HG03139 (cell line): Measurements from ENCODE around the gene GOLPH3.
"Not testable (repeated sequence)": the region's sequence is repeated elsewhere in the genome, so short reads cannot be mapped to it uniquely, and the experiment has no call there.

Experiments used
- ATAC-seq: cut with Tn5 transposase; IDR thresholded peaks from one replicate; pipeline ENCODE4 v1.9.1; 2021; ENCODE audit not compliant: unreplicated experiment

Gene GOLPH3

DNA sequence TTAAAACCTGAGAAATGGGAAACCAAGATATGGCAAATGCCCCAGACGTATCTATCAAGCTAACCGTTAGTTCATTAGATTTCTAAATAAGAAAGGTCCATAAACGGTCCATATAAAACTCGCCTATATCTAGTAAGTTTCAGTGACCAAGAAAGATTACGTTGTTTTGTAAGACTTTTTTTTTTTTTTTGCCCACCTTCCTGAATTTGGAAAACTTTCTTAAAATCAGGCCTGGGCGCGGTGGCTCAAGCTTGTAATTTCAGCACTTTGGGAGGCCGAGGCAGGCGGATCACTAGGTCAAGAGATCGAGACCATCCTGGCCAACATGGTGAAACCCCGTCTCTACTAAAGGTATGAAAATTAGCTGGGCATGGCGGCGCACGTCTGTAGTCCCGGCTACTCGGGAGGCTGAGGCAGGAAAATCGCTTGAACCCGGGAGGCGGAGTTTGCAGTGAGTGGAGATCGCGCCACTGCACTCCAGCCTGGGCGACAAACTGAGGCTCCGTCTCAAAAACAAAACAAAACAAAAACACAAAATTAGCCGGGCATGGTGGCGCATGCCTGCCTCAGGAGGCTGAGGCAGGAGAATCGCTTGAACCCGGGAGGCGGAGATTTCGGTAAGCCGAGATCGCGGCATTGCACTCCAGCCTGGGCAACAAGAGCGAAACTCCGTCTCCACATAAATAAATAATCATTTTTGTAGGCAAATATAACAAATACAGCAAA lies 1.8 kb downstream of the GOLPH3 start:
- not testable (repeated sequence) for ATAC-seq

DNA sequence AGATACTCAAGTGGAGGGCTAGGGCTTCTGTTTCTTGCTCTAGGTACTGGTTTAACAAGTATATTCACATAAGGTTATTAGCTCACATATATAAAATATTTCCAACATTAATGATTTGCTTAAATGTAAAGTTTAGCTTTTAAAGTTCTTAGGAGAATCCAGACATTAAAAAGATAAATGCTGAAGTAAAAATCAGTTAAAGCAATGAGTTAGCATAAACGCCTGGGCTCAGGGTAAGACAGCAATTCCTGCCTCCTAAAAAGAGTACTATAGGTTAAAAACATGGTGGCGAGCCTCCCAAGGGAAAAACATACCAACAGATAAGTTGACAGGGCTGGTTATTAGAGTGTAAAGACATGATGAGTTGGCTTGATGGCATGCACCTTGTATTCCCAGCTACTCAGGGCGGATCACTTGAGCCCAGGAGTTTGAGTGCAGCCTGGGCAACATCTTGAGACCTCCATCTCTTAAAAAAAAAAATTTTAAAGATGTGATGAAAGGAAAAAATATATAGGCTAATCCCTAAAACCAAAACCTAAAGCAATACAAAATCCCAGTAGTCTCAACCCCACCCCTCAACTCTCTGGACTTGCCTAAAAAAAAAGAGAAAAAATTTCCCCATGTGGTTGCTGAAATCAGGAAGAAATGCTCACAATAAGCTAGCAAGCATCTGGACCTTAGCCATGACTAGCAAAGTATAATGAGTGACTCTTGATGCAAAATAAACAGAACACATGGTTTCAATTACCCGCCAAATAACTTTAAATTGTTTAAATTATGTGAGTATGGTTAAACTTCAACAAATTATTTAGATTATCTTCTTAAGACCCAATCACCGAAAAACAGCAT lies 3.6 kb downstream of the GOLPH3 start:
- no peak for ATAC-seq

DNA sequence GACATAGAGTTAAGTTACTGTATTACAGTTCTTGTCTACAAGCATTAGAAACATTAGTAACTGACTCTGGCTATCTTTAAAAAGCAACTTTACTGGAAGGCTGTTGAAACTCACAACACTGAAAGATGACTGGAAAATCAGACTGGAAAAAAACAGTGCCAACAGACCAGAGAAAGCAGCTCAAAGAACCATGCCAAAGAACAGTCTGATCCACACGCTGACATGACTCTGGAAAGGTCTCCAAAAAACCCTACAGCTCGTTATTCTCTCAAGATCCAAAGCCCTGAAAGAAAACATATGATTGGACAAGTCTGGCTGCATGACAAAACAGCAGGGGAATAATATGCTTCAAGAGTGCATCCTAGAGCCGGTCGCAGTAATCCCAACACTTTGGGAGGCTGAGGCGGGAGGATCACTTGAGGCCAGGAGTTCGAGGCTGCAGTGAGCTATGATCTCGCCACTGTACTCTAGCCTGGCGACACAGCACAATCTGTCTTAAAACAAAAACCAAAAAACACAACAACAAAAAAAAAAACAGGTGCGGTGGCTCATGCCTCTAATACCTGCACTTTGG lies 5.6 kb downstream of the GOLPH3 start:
- ATAC-seq: no peak

DNA sequence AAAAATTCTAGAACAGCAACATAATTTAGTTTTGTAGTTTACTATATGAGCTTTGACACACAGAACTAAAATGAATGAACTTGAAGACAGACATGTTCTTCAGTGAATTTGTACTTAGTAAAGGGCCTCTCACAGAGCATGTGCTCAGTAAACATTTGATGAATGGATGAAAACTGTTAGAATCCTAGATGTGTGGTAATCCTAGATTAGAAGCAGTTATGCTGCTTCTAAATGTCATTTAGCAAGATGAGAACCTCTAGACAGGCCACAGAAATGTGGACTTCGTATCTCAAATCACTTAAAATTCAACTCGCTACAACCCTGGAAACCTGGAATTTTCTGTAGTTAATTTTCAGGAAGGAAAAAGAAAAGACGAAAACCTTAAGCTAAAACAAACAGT lies 8.5 kb downstream of the GOLPH3 start:
- no peak for ATAC-seq

DNA sequence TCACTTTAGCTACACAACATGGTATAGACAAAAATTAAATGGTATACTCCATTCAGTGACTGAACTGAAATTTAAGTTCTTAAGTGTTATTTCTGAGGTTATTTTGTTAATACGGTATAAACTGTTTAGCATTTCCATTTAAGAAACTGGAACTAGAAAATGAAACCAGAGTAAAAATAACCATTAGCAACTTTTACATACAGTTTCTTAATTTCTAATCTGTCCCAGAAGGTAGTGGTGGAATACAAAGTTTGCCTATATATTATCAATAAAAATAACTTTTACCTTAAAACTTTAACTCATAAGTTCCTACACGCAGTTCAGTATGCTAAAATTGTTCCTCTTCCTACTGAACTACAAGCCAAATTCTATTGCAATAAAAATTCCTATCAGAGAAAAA lies 10.3 kb downstream of the GOLPH3 start:
- ATAC-seq: no peak

DNA sequence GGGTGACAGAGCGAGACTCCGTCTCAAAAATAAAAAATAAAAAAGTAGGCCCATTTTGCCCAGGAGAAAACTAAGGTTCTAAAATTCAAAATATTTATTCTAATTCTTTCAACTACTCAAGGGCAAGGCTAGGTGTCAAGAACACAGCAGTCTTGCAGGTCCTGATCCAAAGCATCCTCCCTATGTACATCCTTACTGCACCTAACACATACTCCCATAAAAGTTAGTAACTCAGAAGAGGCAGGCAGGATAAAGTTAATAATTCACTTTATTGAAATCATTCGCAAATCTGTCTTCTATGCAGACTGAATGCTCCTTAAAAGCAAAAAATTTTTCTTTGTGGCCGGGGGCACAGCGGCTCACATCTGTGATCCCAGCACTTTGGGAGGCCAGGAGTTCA lies 11.1 kb downstream of the GOLPH3 start:
- no peak for ATAC-seq

DNA sequence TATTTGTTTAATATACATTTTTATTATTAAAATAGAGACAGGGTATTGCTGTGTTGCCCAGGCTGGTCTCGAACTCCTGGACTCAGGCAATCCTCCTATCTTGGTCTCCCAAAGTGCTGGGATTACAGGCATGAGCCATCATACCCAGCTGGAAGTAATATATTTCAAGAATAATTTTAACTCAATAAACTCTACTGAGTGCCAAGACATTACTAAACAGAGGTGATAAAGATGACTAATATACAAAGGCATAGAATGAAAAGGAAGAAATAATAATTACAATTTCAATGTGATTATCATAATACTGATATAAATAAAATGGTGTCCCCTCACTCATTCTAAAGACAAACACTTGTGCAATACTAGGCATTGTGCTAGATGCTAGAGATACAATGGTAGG lies 13.9 kb downstream of the GOLPH3 start:
- ATAC-seq: no peak

DNA sequence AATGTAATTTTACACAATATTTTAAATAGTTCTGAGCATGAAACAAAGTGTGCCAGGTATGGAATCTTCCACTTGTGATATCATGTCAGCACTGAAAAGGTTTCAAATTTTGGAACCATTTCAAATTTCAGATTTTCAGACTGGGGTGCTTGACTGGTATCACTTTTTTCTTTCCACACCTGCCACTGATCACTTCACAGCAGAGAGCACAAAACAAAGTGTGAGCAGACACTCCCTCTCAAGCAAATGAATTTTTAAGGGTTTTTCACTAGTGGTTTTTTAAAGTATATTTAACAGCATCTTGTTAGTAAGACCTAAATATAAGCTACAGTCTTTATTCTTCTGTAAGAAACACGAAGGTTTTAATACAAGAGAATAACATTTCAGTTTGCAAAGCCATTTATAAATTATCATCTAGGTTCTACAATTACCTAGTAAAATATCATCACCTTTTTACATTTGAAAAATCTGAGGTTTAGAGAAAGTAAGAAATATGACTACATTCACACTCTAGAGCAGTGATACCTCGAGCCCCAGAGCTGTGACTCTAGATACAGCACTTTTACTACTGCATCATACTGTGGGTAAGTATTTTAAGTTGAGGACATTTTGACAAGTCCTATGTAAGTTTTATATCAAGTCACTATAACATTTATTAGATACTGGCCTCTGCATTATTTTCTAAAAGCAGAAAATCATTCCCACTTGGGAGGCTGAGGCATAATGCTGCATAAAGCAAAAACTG lies 14.6 kb downstream of the GOLPH3 start:
- no peak for ATAC-seq

DNA sequence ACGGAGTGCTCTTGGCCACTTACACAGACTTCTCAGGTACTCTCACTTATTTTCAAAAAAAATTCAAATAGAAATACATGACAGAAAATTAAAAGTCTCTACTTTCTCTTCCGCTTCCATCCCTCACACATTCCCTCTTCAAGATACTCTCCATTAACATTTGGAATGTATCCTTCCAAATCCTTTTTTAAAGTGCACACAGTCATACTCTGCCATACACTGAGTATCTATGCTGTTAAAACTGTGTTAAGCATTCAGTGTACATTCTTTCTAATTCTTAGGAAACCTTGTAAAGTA lies 15.5 kb downstream of the GOLPH3 start:
- no peak for ATAC-seq

DNA sequence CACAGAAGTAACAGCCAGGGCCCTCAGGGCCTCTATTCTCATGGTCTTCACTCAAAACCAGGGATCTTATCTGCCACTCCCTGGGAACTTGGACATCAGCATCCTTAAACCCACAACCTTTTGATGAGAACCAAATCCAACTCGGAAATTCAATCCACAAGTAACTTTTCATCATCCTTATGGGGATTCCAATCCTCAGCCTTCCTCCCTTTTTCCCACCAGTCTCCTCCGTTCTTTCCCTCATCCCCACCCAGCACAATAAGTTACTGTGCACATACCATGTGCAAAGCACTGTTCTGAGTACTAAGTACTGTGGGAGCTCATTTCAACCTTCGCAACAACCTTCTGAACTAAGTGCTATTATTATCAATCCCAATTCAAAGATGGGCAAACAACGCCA lies 17.0 kb downstream of the GOLPH3 start:
- ATAC-seq: no peak

DNA sequence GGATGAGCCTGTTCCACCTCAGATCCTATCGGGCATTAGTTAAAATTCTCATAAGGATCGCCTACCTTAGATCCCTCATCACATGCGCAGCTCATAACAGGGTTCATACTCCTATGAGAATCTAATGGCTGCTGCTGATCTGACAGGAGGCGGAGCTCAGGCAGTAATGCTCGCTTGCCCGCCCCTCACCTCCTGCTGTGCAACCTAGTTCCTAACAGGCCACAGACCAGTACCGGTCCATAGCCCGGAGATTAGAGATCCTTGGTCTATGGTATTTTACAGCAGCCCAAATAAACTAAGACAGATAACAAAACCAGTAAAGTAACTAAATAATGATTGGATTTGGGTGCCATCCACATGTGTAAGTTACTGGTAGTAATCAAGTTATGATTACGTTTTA lies 17.5 kb downstream of the GOLPH3 start:
- ATAC-seq: no peak

DNA sequence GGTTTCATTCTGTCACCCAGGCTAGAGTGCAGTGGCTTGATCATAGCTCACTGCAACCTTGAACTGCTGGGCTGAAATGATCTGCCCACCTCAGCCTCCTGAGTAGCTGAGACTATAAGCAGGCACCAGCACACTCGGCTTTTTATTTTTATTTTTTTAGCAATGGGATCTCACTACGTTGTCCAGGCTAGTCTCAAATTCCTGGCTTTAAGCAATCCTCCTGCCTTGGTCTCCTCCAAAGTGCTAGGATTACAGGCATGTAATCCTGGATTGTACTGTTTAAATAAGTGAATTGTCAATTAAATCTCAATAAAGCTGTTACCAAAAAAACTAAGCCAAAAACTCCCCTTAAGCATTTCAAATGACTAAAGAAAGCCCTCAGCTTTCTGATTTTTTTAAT lies 18.9 kb downstream of the GOLPH3 start:
- no peak for ATAC-seq

DNA sequence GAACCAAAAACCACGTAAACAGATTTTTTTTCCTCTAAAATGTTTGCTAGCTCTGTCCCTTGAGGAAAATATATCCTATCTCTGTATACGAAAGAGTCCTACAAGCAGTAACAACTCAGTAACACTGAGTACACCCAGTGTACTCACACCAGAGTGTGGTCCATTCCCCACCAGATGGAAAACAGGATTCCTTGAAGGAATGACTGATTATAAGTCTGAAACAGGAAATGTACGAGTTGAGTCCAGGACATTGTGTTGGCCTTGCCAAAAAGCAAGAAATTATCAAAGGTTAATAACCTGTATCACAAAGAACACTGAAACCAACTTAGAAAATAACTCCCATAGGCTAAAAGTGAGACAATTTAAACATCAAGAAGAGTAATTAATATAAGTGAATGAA lies 20.4 kb downstream of the GOLPH3 start:
- ATAC-seq: no peak

DNA sequence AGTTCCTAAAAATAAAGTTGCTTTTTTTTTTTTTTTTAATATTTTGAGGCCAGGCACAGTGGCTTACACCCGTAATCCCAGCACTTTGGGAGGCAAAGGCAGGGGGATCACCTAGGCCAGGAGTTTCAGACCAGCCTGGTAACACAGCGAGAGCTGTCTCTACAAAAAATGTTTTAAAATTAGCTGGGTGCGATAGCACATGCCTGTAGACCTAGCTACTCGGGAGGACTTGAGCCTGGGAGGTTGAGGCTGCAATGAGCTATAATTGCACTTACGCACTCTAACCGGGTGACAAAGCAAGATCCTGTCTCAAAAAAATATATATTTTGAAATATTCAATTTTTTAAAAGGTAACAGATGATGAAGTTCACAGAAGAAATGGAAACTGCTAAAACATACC lies 22.9 kb downstream of the GOLPH3 start:
- no peak for ATAC-seq

DNA sequence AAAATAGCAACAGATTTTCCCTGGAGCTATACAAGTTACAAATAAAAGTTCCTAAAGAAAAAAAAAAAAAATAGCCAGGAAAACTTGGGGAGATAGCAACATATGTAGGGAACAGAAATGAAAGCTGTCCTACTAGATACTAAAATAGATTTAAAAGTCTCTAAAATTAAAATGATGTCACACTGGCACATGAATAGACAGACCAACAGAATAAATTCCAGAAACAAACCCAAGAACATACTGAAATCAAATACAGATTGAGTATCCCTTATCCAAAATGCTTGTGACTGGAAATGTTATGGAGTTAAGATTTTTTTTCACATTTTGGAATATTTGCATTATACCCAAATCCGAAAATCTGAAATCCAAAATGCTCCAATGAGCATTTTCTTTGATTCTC lies 23.8 kb downstream of the GOLPH3 start:
- ATAC-seq: no peak

DNA sequence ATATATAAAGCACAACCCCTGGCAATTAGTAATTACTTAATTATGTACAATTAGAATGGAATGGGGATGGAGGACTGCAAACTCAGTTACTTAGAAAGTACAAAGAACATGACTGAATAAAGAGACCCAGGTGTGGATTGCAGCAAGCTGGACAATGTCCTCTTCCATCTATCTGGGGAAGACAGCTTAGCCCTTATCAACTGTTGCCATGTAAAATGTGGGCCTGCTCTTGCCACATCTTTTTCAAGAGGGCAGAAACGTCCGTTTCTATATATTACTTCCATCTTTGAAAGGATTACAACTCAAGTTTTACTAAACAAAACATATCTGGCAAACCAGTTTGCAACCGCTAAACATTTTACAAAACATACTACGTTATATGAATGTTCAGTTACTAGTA lies 26.2 kb downstream of the GOLPH3 start:
- no peak for ATAC-seq

DNA sequence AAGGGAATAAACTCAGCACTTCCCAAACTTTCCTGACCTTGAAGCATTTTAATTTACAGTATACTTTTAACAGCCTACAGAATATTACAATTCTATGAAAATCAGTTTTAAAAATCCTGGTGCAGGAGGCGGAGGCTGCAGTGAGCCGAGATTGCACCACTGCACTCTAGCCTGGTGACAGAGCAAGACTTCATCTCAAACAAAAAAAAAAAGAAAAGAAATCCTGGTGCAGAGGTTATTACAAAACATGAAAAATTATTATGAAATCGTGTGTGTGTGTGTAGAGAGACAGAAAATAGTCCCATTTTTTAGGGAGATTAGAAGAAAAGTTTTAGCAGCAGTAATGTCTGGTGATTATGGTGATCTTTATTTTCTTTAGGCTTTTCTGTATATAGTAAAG lies 26.9 kb downstream of the GOLPH3 start:
- ATAC-seq: no peak

DNA sequence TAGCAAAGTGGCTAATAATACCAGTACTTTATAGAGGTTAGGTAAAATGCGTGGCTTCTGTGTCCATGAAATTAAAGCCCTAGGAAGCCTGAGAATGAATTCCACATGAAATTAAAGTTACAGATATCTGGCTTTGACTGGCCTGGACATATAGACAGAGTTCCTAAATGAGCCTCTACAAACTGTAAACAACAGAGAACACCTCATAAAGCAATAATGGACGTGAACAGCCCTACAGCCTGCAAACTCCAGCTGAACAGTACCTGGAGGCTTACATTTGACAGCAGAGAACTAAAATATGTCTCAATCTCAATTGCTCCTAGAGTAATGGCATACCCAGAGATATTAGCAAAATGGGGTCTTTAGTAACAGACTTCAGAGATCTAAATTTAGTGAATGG lies 28.7 kb downstream of the GOLPH3 start:
- ATAC-seq: no peak

DNA sequence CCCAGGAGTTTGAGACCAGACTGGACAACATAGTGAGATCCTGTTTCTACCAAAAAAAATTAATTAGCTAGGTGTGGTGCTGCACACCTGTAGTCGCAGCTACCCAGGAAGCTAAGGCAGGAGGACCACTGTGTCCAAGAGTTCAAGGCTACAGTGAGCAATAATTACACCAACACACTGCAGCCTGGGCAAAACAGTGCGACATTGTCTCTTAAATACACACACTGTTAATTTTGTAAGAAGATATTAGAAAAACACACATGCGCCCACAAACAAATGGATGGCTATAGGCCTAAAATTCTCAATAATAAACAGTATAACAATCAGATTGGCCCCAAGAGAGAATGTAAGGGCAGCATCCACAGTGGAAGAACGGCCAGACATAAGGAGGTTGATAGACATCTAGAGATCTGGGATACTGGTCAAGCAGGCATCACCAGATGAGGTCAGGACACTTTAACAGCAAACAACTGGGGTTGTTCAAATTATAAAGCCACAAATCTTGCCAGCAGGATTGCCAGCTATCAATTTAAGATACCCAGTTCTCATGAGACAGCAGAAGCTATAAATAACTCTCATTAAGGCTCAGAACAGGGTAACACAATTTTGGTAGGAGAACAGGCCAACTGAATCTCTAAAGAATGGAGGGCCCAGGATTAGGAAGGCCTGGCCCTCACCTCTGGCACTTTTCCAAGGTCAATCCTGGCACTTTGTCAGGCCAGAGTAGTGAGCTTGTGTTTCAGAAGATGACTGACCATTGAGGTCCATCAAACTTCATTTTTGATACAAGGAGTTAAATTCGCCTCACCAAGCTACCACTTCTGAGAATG lies 29.5 kb downstream of the GOLPH3 start:
- ATAC-seq: no peak

DNA sequence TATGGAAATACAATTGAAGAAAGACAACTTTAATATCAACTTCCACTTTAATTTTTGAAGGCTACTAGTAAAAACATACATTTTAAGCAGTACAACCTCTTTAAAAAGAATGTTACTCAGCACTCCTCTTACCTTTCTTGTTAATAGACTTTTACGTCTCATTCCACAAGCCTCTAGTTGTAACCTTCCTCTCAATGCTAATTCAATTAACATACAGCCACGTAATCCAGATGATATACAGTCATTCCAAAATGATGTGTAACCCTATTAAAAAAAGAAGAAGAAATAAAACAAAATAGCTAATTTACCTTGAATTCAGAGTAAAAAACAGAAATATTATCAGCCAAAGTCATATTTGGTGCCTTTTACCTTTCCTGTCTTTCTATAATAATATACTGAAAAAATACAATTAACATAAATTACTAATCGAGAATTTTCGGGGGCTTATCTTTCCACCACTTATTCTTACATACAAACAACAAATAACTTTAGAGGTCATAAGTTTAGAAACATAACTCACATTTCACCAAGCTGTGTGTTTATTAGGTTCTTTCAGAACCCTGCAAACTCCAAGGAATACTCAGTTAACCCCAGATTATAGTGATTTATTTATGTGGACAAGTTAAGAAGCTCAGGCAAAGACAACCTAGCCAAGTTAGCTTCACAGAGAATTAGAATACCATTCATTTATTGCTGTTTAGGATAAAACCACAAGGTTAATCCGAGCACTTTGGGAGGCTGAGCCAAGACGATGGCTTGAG lies 30.3 kb downstream of the GOLPH3 start:
- ATAC-seq: no peak
